A549 treated with DMSO at 1 μM for 4 hours (cell line): ENCODE data around the gene PNKD. TPM values are rescaled to one million over a fixed set of nuclear protein-coding genes. Genes with fewer than 3 reads are reported as not detected.

Experiments used
- total RNA-seq: library from RNA; stranded (reverse); fragments of 200-300 nt; extraction: Qiagen RNA extraction; gene quantifications from 5 replicates; pipeline ENCODE4 v1.2.3, GENCODE V29; 2022; ENCODE audit warnings: low read depth

The PNKD gene
- total RNA-seq: 62.1 to 67.0 TPM (median 63.3 TPM) in 5 replicates

GRCh38 chr2:218269900-218270720 lies at the start of gene PNKD, which contains the start of gene AAMP:
TSS of gene PNKD (plus strand) at chr2:218270519. CDS start at chr2:218270536, 17 bp downstream.
TSS of gene AAMP (minus strand) at chr2:218270137. CDS start at chr2:218270086, 51 bp downstream.

GRCh38 chr2:218260742-218261422 lies 9.4 kb upstream of the PNKD start, which contains the start of gene GPBAR1:
TSS of gene GPBAR1 (plus strand) at chr2:218261015. CDS start at chr2:218262725, 1,710 bp downstream.

GRCh38 chr2:218292048-218293014 lies 22.0 kb downstream of the PNKD start, which contains the start of gene TMBIM1:
TSS of gene TMBIM1 (minus strand) at chr2:218292503. CDS start at chr2:218282141, 10,362 bp downstream.

GRCh38 chr2:218381916-218382366 lies 111.6 kb downstream of the PNKD start, which contains the start of gene SLC11A1:
TSS of gene SLC11A1 (plus strand) at chr2:218382273. CDS start at chr2:218382369, 96 bp downstream.

Other genes with a start within 250 kb of the PNKD start
- not detected in 5 replicates for gene RUFY4, start 201.3 kb upstream of the PNKD start, total RNA-seq
- gene CXCR2, start 144.5 kb upstream of the PNKD start, total RNA-seq: 0.13 TPM in 1 of 5 replicates, not detected in the others
- not detected in 5 replicates for gene CXCR1, start 103.6 kb upstream of the PNKD start, total RNA-seq
- gene ARPC2, start 53.3 kb upstream of the PNKD start, total RNA-seq: 286 to 304 TPM (median 289 TPM) in 5 replicates
- gene GPBAR1, start 9.5 kb upstream of the PNKD start, total RNA-seq: 0.07 to 0.23 TPM (median 0.15 TPM) in 5 replicates
- gene AAMP, start 382 bp upstream of the PNKD start, total RNA-seq: 109 to 189 TPM (median 121 TPM) in 5 replicates
- 117 to 131 TPM (median 121 TPM) in 5 replicates for gene TMBIM1, start 22.0 kb downstream of the PNKD start, total RNA-seq
- 0.14 to 0.16 TPM in 2 of 5 replicates, not detected in the others for gene CATIP, start 86.3 kb downstream of the PNKD start, total RNA-seq
- gene SLC11A1, start 111.8 kb downstream of the PNKD start, total RNA-seq: 0.15 to 0.28 TPM (median 0.19 TPM) in 5 replicates
- 63.4 to 83.1 TPM (median 71.7 TPM) in 5 replicates for gene CTDSP1, start 129.3 kb downstream of the PNKD start, total RNA-seq
- gene VIL1, start 148.6 kb downstream of the PNKD start, total RNA-seq: 0.16 to 0.33 TPM (median 0.18 TPM) in 5 replicates